Left kidney (tissue), 8 donors: ENCODE data around the gene ZNF552. TPM values are rescaled to one million over a fixed set of nuclear protein-coding genes. Genes with fewer than 3 reads are reported as not detected.
"Not testable (repeated sequence)": the region's sequence is repeated elsewhere in the genome, so short reads cannot be mapped to it uniquely, and the experiment has no call there.

Source experiments
- DNase-seq: peaks from one replicate; pipeline ENCODE4 v3.0.0-alpha.2; 2013
- long read RNA-seq, 8 donors: transcript quantifications; one replicate each; lab custom pipeline, GENCODE V29; 2026
- polyA plus RNA-seq: library from polyadenylated mRNA; unstranded; fragments of 120-200 nt; gene quantifications from one replicate; pipeline ENCODE4 v1.2.1, GENCODE V29; 2013; ENCODE audit not compliant: insufficient read length

The ZNF552 gene
- polyA plus RNA-seq = 29.7 TPM
- long read RNA-seq, donor 1, partial matches to known transcripts = 0 of 1 reads
- long read RNA-seq, donor 1, other reads (novel, unspliced or antisense) = 0 of 1 reads
- long read RNA-seq, donor 2, partial matches to known transcripts = 0 of 2 reads
- long read RNA-seq, donor 2, other reads (novel, unspliced or antisense) = 0 of 2 reads
- long read RNA-seq, donor 3, partial matches to known transcripts = 6 of 7 reads
- long read RNA-seq, donor 3, other reads (novel, unspliced or antisense) = 0 of 7 reads
- long read RNA-seq, donor 4 = 0 reads
- long read RNA-seq, donor 5, partial matches to known transcripts = 0 of 4 reads
- long read RNA-seq, donor 5, other reads (novel, unspliced or antisense) = 0 of 4 reads
- long read RNA-seq, donor 6, partial matches to known transcripts = 0 of 4 reads
- long read RNA-seq, donor 6, other reads (novel, unspliced or antisense) = 0 of 4 reads
- long read RNA-seq, donor 7, partial matches to known transcripts = 0 of 3 reads
- long read RNA-seq, donor 7, other reads (novel, unspliced or antisense) = 0 of 3 reads
- long read RNA-seq, donor 8, partial matches to known transcripts = 0 of 2 reads
- long read RNA-seq, donor 8, other reads (novel, unspliced or antisense) = 0 of 2 reads

DNA sequence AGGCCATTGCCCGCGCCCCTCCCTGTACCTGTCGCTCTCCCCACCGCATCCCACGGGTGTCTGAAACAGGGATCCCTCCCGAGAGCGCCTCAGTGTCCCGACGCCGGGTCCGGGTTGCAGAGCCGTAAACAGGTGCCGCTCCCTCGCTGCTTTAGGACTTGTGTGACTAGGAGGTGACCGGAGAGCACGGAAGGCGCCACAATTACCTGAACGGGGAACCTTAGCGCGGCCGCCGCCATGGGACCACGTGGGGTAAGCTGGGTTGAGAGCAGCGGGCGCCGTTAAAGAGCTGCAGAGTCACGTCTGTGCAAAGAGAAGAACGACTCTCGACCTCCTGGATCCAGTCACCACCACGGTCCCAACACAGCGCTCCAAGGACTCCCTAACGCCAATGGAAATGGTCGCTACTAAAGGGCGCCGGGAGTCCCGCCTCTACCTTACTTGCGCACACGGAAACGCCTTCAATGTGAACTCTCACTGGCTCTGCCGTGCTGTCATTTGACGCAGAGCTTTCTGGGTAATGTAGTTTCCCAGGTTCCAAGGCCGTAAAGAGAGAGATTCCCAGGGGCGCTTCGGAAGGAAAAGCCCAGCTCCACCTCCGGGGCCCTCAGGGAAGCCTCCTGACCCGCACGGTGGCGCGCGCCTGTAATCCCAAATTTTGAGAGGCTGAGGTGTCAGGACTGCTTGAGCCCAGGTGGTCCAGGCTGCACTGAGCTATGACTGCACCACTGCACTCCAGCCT lies at the start of gene ZNF552:
TSS of gene ZNF552 (minus strand) at position 409 of the 742 bp plus-strand sequence. CDS start at position 239, 170 bp downstream.
- DNase-seq = peak; percentile 89

DNA sequence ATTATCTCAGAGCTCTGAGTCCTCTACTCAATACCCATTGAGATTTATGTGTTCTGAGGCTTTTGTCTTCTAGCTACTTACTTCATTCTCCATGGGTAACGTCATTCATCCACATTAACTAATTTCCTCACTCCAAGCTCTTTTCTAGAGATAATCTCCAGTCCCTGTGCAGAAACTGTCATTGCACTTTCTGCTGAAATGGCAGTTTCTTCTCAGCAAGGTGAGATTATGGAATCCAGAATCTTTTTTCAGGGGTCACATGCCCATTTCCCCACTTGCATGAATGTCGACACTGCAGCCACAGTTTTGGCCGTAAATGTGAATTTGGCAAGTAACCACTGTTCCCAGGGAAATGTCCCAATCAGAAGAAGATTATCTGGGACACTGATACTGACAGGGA lies 47.6 kb upstream of the ZNF552 start:
- DNase-seq = not testable (repeated sequence)

DNA sequence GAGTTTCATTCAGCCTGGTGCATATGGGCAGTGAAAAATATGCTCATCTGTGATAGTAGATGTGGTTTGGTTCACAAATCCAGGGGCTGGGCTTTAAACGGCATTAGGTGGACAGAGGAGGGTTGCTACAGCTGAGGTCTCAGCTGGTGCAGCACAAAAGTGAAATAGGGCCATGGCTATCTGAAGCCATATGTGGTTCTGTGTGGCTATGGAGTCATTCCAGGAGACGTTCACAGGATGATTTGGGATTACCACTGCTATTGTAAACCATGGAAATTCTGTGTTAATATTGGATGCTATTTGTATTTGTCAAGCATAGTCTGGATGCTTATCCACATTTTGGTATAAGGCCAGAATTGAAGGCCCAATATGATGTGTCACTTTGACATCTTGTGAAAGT lies 39.4 kb upstream of the ZNF552 start:
- not testable (repeated sequence) for DNase-seq

DNA sequence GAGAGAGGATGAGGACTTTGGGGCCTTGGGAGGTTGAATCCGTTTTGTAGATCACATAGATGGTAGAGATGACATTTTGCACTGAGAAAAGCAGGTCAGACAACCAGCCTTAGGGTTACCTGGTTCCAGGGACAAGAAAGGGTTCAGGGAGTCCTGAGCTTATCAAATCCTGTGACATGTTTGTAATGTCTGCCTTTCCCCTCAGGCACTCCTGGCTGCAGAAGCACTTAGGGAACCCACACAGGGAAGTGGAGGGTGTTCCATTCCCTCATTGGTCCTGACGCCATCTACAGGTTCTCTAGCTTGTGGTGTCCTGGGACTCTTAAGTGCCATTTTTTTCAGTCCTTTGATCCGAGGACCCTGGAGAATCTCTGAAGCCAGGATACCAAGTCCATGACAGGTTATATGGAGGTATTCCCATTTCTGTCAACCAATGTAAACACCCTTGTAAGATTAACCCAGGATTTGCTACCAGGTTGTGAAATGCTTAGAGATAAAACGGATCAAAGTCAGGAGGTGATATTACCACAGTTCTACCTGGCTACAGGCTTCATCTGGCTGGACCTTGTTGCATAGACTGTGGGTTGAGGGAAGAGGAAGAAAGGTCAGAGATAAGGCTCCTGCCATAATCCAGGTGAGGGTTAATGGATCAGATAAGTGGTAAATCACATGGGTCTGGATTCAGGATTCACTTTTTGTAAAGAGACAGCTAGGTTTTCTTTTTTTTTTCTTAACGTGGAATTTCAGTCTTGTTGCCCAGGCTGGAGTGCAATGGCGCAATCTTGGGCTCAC lies 37.3 kb upstream of the ZNF552 start:
- DNase-seq = not testable (repeated sequence)

DNA sequence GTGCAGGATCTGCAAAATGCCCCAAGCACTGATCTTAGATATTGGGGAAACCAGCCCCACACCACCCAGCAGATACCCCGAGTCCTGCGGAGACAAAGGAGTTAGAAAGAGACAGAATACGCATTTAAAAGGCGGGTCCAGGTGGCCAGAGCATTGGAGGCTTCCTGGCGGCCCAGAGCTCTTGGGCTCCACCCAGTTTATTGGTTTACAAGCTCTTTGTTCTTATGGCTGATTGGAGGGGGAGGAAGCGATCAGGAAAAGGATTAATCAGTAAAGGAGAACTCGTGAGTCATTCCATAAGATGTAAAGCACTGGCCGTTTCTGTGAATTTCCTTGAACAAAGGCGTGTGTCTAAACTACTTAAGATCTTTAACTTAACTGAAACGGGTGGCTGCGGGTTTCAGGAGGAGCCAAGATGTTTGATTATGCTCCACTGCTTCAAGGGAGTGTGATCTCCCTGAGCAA lies 35.9 kb upstream of the ZNF552 start:
- DNase-seq = peak; percentile 24

DNA sequence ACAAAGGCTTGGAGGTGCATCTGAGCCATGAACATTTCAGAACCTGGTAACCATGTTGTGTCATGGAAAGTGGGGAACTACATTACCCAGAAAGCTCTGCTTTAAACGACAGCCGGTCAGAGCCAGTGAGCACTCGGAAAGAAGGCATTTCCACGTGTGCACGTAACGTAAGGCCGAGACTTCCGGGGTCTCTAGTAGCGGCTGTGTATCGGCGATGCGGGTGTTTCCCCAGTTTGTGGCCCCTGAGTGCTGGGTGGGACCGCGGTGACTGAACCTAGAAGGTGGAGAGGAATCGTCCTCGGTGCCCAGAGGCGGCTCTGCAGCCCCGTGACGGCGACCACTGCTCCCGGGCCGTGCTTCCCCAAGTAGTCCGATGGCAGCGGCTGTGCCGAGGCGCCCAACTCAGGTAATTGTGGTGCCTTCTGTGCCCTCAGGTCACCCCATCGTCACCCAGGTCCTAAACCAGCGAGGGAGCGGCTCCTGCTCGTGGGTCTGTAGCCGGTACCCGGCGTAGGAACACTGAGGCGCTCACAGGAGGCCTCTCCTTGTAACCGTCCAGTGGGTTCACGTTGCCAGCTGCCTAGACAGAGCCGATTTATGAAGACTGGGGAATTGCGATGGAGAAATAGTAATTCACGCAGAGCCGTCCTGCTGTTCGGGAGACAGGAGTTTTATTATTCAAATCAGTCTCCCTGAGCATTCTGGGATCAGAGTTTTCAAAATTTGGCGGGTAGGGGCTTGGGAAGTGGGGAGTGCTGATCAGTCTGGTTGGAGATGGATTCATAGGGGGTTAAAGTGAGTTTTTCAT lies 35.2 kb upstream of the ZNF552 start, which contains the start of gene ZNF587:
TSS of gene ZNF587 (plus strand) at position 194 of the 808 bp plus-strand sequence. CDS start at position 374, 180 bp downstream.
- DNase-seq = peak; percentile 78

DNA sequence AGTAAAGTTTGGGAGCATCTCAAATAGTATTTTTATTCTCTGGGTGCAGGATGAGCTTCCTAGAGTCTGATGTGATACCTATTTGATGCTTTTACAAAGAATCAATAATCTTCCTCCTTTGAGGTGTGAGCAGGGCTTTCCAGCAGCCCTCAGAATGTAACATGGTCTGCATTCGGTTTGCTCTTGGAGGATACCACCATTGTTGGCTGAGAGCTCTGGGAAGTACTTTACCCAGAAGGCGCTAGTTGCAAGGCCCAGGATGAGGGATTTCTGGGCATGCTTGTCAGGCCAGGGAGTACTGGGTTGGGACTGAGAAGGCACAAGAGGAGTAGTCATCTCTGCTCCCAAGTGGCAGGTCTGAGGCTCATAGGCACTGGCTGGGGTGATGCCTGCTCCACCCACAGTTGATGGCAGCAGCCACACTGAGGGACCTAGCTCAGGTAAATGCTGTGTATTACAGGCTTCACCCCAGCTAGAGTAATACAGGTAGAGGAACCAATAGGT lies 34.5 kb upstream of the ZNF552 start:
- not testable (repeated sequence) for DNase-seq

DNA sequence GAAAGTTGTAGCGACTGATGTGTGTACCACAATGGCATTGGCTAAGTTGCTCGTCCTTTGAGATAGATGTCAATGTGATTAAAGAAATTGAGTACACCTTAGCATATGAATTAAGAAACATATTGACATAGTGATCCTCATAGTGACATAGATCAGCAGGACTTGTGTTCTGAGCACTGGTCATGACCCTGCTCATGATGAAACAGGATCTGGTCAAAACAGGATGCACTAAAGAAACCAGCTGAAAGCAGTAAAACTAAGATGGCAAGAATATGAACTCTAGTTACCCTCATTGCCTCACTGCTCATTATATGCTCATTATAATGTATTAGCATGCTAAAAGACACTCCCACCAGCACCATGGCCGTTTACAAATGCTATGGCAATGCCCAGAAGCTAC lies 32.5 kb upstream of the ZNF552 start:
- DNase-seq = not testable (repeated sequence)

DNA sequence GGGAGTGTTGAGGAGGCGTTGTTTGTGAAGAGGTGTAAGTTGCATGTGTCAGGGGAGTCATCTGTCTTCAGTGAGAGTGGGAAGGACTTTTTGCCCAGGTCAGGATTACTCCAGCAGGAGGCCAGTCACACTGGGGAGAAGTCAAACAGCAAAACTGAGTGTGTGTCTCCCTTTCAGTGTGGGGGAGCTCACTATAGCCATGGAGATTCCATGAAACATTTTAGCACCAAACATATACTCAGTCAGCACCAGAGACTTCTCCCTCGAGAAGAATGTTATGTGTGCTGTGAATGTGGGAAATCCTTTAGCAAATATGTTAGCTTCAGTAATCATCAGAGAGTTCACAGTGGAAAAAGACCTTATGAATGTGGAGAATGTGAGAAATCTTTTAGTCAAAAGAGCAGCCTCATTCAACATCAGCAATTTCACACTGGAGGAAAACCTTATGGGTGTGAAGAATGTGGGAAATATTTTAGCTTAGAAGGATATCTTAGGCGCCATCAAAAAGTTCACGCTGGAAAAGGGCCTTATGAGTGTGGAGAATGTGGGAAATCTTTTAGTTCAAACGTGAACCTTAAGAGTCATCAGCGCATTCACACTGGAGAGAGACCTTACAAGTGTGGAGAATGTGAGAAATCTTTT lies 26.5 kb upstream of the ZNF552 start:
- no peak for DNase-seq

DNA sequence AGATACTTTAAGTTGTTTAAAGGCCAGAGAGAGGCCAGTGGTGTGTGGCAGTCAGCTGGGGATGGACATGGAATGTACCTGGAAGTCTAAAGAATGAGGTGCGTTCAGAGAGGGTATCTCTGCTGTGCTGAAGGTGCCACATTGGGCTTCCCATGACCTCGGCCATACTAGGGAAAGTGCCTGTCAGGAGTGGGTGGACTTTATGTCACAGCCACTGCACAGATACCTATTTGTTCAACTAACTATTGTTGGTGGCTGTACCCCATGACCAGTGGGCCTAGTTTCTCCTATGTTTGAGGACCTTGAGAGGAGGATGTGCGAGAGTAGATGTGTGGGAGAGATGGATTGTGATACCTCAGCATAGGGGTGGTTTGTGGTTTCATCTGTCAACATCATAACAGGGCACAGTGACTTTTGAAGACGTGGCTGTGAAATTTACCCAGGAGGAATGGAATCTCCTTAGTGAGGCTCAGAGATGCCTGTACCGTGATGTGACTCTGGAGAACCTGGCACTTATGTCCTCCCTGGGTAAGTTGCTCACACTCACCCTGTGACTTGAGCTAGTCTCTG lies 24.0 kb upstream of the ZNF552 start:
- DNase-seq = not testable (repeated sequence)

DNA sequence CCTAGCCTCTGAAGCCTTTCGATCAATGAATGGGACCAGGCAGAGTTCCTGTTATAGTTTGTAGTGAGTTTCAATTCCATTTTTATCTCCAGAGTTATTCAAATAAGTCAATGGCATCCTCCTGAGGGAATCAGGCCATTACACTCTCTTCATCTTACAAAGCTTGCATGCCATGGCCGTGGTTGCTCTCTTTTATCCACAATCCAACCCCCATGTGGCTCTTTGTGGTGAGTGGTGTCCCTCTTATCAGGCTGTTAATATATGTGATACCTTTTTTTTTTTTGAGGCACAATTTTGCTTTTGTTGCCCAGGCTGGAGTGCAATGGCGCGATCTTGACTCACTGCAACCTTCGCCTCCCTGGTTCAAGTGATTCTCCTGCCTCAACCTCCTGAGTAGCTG lies 22.3 kb upstream of the ZNF552 start:
- DNase-seq = not testable (repeated sequence)

DNA sequence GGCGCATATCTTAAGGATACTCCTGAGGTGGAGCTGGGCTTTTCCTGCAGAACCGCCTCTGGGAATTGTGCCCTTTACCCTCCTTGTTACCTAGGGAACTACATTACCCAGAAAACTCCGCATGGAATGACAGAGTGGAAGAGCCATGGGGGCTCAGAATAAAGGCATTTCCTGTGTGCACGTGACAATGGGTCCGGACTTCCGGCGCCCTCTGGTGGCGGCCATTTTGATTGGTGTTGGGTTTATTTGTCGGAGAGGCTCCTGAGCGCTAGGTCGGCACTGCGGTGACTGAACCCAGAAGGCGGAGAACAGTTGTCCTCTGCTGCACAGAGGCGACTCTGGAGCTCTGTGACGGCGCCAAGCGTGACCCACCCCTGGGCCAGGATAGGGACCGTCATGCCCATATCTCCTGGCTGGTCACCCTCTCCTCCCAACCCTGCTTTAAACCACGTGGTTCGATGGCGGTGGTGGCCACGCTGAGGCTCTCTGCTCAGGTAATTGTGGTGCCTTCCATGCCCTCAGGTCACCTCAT lies 15.4 kb upstream of the ZNF552 start, which contains the start of gene ZNF587B:
TSS of gene ZNF587B (plus strand) at position 229 of the 532 bp plus-strand sequence. CDS start at position 459, 230 bp downstream.
- peak; percentile 76 for DNase-seq

DNA sequence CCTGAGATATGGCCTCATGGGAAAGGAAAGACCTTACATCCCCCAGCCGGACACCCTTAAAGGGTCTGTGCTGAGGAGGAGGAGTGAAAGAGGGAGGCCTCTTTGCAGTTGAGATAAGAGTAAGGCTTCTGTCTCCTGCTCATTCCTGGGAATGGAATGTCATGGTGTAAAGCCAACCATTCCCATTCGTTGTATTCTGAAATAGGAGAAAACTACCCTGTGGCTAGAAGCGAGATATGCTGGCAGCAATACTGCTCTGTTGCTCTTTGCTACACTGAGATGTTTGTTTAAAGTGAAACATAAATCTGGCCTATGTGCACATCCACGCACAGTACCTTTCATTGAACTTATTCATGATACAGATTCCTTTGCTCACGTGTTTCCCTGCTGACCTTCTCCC lies 14.6 kb upstream of the ZNF552 start:
- no peak for DNase-seq

DNA sequence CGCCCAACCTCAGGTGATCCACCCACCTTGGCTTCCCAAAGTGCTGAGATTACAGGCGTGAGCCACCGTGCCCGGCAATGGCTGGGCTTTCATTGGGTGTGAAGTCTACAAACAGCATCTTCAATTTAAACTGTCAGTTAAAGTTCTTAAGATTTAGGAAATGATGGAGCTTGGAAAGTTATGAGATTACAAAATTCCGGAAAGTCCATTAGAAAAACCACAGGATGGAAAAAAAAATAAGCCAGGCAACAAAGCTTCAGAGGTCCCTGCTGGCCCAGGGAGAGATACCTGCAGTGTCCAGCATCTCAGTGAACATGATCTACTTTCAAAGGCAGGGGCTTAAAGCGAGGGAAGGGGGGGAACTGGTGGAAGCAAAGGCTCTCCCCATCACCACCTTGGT lies 10.8 kb upstream of the ZNF552 start:
- DNase-seq = no peak

DNA sequence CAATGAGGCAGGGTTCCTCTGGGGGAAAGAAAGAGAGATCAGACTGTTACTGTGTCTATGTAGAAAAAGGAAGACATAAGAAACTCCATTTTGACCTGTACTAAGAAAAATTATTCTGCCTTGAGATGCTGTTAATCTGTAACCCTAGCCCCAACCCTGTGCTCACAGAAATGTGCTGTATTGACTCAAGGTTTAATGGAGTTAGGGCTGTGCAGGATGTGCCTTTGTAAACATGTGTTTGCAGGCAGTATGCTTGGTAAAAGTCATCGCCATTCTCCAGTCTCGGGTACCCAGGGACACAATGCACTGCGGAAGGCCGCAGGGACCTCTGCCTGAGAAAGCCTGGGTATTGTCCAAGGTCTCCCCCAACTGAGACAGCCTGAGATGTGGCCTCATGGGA lies 8.9 kb upstream of the ZNF552 start:
- not testable (repeated sequence) for DNase-seq

DNA sequence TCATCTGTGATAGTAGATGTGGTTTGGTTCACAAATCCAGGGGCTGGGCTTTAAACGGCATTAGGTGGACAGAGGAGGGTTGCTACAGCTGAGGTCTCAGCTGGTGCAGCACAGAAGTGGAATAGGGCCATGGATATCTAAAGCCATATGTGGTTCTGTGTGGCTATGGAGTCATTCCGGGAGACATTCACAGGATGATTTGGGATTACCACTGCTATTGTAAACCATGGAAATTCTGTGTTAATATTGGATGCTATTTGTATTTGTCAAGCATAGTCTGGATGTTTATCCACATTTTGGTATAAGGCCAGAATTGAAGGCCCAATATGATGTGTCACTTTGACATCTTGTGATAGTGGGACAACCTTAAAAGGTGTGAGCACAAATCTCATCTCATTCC lies 8.4 kb upstream of the ZNF552 start:
- DNase-seq = not testable (repeated sequence)

DNA sequence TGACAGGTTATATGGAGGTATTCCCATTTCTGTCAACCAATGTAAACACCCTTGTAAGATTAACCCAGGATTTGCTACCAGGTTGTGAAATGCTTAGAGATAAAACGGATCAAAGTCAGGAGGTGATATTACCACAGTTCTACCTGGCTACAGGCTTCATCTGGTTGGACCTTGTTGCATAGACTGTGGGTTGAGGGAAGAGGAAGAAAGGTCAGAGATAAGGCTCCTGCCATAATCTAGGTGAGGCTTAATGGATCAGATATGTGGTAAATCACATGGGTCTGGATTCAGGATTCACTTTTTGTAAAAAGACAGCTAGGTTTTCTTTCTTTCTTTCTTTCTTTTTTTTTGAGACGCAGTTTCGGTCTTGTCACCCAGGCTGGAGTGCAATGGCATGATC lies 6.8 kb upstream of the ZNF552 start:
- not testable (repeated sequence) for DNase-seq

DNA sequence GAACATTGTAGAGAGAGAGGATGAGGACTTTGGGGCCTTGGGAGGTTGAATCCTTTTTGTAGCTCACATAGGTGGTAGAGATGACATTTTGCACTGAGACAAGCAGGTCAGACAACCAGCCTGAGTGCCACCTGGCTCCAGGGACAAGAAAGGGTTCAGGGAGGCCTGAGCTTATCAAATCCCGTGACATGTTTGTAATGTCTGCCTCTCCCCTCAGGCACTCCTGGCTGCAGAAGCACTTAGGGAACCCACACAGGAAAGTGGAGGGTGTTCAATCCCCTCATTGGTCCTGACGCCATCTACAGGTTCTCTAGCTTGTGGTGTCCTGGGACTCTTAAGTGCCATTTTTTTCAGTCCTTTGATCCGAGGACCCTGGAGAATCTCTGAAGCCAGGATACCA lies 6.4 kb upstream of the ZNF552 start:
- DNase-seq = not testable (repeated sequence)

DNA sequence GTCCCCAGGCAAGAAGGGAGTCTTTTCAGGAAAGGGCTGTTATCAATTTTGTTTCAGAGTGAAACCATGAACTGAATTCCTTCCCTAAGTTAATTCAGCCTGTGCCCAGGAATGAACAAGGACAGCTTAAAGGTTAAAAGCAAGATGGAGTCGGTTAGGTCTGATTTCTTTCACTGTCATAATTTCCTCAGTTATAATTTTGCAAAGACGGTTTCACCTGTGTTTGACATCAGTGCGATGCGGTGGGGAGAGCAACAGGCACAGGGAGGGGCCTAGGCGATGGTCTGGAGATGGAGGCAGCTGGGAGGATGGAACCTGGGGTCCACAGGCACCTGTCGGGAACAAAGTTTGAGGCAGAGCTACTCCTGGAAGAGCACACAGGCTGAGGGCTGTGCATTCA lies 5.9 kb upstream of the ZNF552 start:
- DNase-seq = no peak
